B cell (primary cell): ENCODE measurements around the gene RAB25. TPM values are rescaled to one million over a fixed set of nuclear protein-coding genes. Genes with fewer than 3 reads are reported as not detected.
A peak's percentile ranks its signal among the peaks of the same experiment; 100 is the strongest.

Source experiments
- ATAC-seq: fragments of 200-7000 bp; cut with Tn5 transposase; one replicate; pipeline ENCODE4 v1.10.0; 2021; ENCODE audit warnings: low read depth, mild to moderate bottlenecking, moderate number of reproducible peaks, moderate library complexity
- CTCF ChIA-PET: fragments of 350-600 bp; sonication (Branson Sonifier 250); formaldehyde crosslinking; loops from one replicate; lab custom pipeline; 2021; ENCODE audit warnings: antibody characterized with exemption, inconsistent platforms; lab: Charles Lee
- POLR2A ChIA-PET: fragments of 350-600 bp; sonication (Branson Sonifier 250); formaldehyde crosslinking; loops from one replicate; lab custom pipeline; 2021; ENCODE audit warnings: antibody characterized with exemption; lab: Charles Lee
- DNase-seq: peaks from one replicate; pipeline ENCODE4 v3.0.0; 2013
- H2AFZ ChIP-seq: 2 replicates; pipeline ENCODE4 v1.6.1; 2012; ENCODE audit warnings: mild to moderate bottlenecking, low read depth, low read length; ENCODE audit not compliant: insufficient read depth, poor library complexity, severe bottlenecking
- H3K27ac ChIP-seq, 2 donors: 1 replicate in 1 of 2; 2 replicates in 1 of 2; pipeline ENCODE4 v1.5.1; 2012 to 2013; ENCODE audit warnings: low read length in 2 of 2, mild to moderate bottlenecking in 2 of 2, moderate library complexity in 1 of 2
- H3K27me3 ChIP-seq, 4 experiments: fragments of 200-600 bp in 1 of 4; sonication (generic) in 1 of 4; replicated peaks in 1 of 4; 1 replicate in 2 of 4; 2 replicates in 2 of 4; pipeline versions ENCODE4 v1.6.1 to v1.7.0; 2013 to 2016; ENCODE audit warnings: low read length in 3 of 4, mild to moderate bottlenecking in 2 of 4, mixed read lengths in 1 of 4, moderate library complexity in 1 of 4; ENCODE audit not compliant: insufficient read depth in 4 of 4, control insufficient read depth in 3 of 4; ENCODE audit errors: control extremely low read depth in 1 of 4
- H3K36me3 ChIP-seq, 2 experiments: replicated peaks in 1 of 2; 1 replicate in 1 of 2; 2 replicates in 1 of 2; pipeline versions ENCODE4 v1.6.1 to v1.7.1; 2013; ENCODE audit warnings: low read length in 1 of 2; ENCODE audit not compliant: insufficient read depth in 2 of 2, control insufficient read depth in 1 of 2; ENCODE audit errors: control extremely low read depth in 1 of 2, extremely low read depth in 1 of 2
- H3K4me1 ChIP-seq, 2 donors: fragments of 200-600 bp in 1 of 2; sonication (generic) in 1 of 2; 1 replicate in 1 of 2; 2 replicates in 1 of 2; pipeline versions ENCODE4 v1.5.1 to v1.6.1; 2013 to 2017; ENCODE audit warnings: low read length in 2 of 2; ENCODE audit not compliant: control insufficient read depth in 2 of 2, insufficient read depth in 2 of 2
- H3K4me2 ChIP-seq: replicated peaks from 2 replicates; pipeline ENCODE3; 2012; ENCODE audit warnings: mild to moderate bottlenecking, low read depth, low read length; ENCODE audit not compliant: poor library complexity, severe bottlenecking
- H3K4me3 ChIP-seq, 5 experiments: fragments of 200-600 bp in 1 of 5; sonication (generic) in 1 of 5; 1 replicate in 3 of 5; 2 replicates in 2 of 5; pipeline versions ENCODE4 v1.5.1 to v1.7.0; 2011 to 2016; ENCODE audit warnings: low read length in 4 of 5, mild to moderate bottlenecking in 4 of 5, low read depth in 2 of 5, control low read depth in 1 of 5, moderate library complexity in 1 of 5; ENCODE audit not compliant: insufficient read depth in 1 of 5; ENCODE audit errors: control extremely low read depth in 1 of 5, extremely low read depth in 1 of 5
- H3K79me2 ChIP-seq: fragments of 200-600 bp; sonication (generic); one replicate; pipeline ENCODE4 v1.6.0; 2016; ENCODE audit warnings: low read length; ENCODE audit not compliant: control insufficient read depth, insufficient read depth
- H3K9ac ChIP-seq: fragments of 200-600 bp; sonication (generic); 2 replicates; pipeline ENCODE4 v1.6.1; 2017; ENCODE audit warnings: mild to moderate bottlenecking, low read length, moderate library complexity
- H3K9me3 ChIP-seq, 3 donors: one replicate each; pipeline versions ENCODE4 v1.6.1 to v1.7.1; 2013; ENCODE audit warnings: low read length in 2 of 3; ENCODE audit not compliant: control insufficient read depth in 2 of 3, insufficient read depth in 1 of 3; ENCODE audit errors: control extremely low read depth in 1 of 3
- H4K20me1 ChIP-seq: 2 replicates; pipeline ENCODE4 v1.6.0; 2012; ENCODE audit warnings: mild to moderate bottlenecking, low read length; ENCODE audit not compliant: insufficient read depth, control insufficient read depth, poor library complexity, severe bottlenecking
- H3K27ac Mint-ChIP-seq: one replicate; pipeline ENCODE4 v1.8.0; 2021; ENCODE audit warnings: mixed read lengths
- H3K27me3 Mint-ChIP-seq: one replicate; pipeline ENCODE4 v1.8.0; 2021; ENCODE audit warnings: mixed read lengths
- H3K4me1 Mint-ChIP-seq: one replicate; pipeline ENCODE4 v1.8.0; 2021; ENCODE audit warnings: mixed read lengths
- H3K4me3 Mint-ChIP-seq: one replicate; pipeline ENCODE4 v1.8.0; 2021; ENCODE audit warnings: mixed read lengths
- H3K9me3 Mint-ChIP-seq: one replicate; pipeline ENCODE4 v1.8.0; 2022; ENCODE audit warnings: mixed read lengths; ENCODE audit not compliant: insufficient read depth
- CTCF ChIP-seq: fragments of 200-600 bp; IDR thresholded peaks from one replicate; pipeline ENCODE4 v1.8.0; 2022; ENCODE audit warnings: antibody characterized with exemption, mild to moderate bottlenecking
- EZH2 ChIP-seq: IDR thresholded peaks from 2 replicates; pipeline ENCODE4 v1.6.1; 2012; ENCODE audit warnings: borderline replicate concordance, low read depth, mild to moderate bottlenecking, moderate library complexity, low read length; ENCODE audit not compliant: insufficient read depth, poor library complexity, severe bottlenecking
- WGBS: methylation state at CpG from one replicate; pipeline ENCODE4 v1.1.5; 2013; ENCODE audit warnings: missing lambda C conversion rate; ENCODE audit not compliant: insufficient coverage; 5-methylcytosine and 5-hydroxymethylcytosine counted together
- intact Hi-C: fragments of 100-400 bp; cut with micrococcal nuclease; formaldehyde crosslinking; loops from one replicate; pipeline ENCODE4 v1.10.0; 2022
- polyA plus RNA-seq: library from polyadenylated mRNA; depleted of rRNA; stranded (reverse); fragments of >200 nt; gene quantifications from 2 replicates; pipeline ENCODE4 v1.2.3, GENCODE V29; 2012
- total RNA-seq, 2 donors: library from RNA; stranded (reverse); fragments of 120-200 nt in 1 of 2; gene quantifications; 1 replicate in 1 of 2; 2 replicates in 1 of 2; pipeline versions ENCODE4 v1.2.3 to v1.2.4, GENCODE V29; 2013 to 2022

The RAB25 gene
- total and polyA plus RNA-seq, 2 donors (not counting 1 experiment from before 2014, with no cell fraction given) = 0.69 to 2.2 TPM

DNA sequence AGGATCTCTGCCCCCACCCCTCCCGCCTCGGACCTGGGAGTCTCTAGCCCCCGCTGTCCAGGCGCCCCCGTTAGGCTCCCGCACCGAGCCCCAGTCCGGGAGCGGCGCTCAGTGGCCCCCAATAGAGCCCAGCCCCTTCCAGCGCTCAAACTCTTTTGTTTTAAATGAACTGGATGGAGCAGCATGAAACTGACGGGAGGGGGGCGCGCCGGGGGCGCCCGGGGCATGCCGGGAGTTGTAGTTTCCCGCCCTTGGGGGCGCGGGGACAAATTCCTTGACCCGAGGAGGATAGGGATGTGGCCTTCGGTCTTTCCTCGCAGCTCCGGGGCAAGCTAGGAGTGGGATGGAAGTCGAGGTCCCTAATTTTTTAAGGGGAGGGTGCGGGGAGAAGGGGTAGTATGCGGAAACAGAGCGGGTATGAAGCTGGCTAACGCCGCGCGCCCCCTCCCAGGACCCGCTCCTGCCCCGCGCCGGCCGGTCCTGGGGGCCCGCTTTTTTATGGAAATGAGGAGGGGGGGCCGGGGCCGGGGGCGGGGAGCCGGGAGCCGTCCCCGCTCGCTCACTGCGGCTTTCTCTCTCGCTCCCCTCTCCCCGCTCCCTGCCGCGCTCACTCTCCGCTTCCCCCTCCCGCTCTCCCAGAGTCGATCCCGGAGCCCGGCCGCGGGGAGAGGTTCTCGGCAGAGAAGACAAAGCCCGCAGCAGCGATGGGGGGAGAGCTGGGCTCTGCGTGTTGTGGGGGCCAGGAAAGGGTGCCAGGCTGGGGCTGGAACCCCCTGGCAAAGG lies 21.5 kb downstream of the RAB25 start, which contains the start of gene MEX3A:
MEX3A (minus strand) TSS at position 157 of the 783 bp plus-strand sequence. CDS start 467 bp downstream, outside the sequence.
- ChIA-PET POLR2A (no interaction called here), CTCF (interaction anchor here (0.7 to 4.6 kb wide), 4 partner anchors 9 to 63 kb away, joined by 3 to 25 read pairs (median 7); no protein-coding TSS in a partner anchor)
- Mint-ChIP-seq H3K4me1 (peaks cover 22% of the 10 kb centered on the region), H3K9me3 (no peaks in the 10 kb centered on the region), H3K4me3 (peak within 1 kb of the TSS; percentile 91), H3K27ac (peak within 1 kb of the TSS; percentile 63), H3K27me3 (peaks cover 12% of the 10 kb centered on the region)
- Histone ChIP-seq H3K4me2 (peak within 1 kb of the TSS; percentile 99), H3K79me2 (no peaks in the 10 kb centered on the region), H4K20me1 (no peaks in the 10 kb centered on the region), H3K4me3 (peak within 1 kb of the TSS; percentile 44 to 87 (median 81)), H3K4me1 (peaks cover 11 to 18% of the 10 kb centered on the region in 2 donors), H3K27ac (peak within 1 kb of the TSS in 1 of 2 donors; percentile 26), H2AFZ (peak within 1 kb of the TSS; percentile 90), H3K36me3 (no peaks in the 10 kb centered on the region), H3K9ac (peak within 1 kb of the TSS; percentile 80), H3K27me3 (peaks cover 0 to 49% (median 21%) of the 10 kb centered on the region in 4 experiments), H3K9me3 (no peaks in the 10 kb centered on the region)
- DNase-seq (peak; percentile 74), ATAC-seq (peak; percentile 85)
- no peak for TF ChIP-seq EZH2
- no peak for TF ChIP-seq CTCF
- intact Hi-C loops = loop anchor here (1.0 to 2.0 kb wide), 4 partner anchors 28 to 256 kb away; partner anchors contain the start of genes CCT3, LAMTOR2 and TSACC
- WGBS = under 1% methylated on average over 44 of the region's 62 CpGs
